ENCODE data around the gene ITPK1.
"Not testable (repeated sequence)": the region's sequence is repeated elsewhere in the genome, so short reads cannot be mapped to it uniquely, and the experiment has no call there.

Gene ITPK1

GRCh38 chr14:93128725-93129459, 13.2 kb upstream of the ITPK1 start:
- DNase-seq, result no peak

- no peak for DNase-seq
Observed at GRCh38 chr14:93126111-93126510, 10.4 kb upstream of the ITPK1 start.

GRCh38 chr14:93122826-93123225, 7.1 kb upstream of the ITPK1 start:
- DNase-seq, result no peak

- DNase-seq, result no peak
Observed at GRCh38 chr14:93121030-93121834, 5.5 kb upstream of the ITPK1 start.

GRCh38 chr14:93120517-93120916, 4.8 kb upstream of the ITPK1 start:
- DNase-seq, result no peak

GRCh38 chr14:93116676-93117200, 1.0 kb upstream of the ITPK1 start:
- no peak for DNase-seq

GRCh38 chr14:93115069-93115820, 480 bp downstream of the ITPK1 start:
- peak; percentile 93 for DNase-seq

GRCh38 chr14:93114713-93115068, 1.0 kb downstream of the ITPK1 start:
- no peak for DNase-seq

GRCh38 chr14:93114068-93114710, 1.5 kb downstream of the ITPK1 start:
- no peak for DNase-seq

GRCh38 chr14:93113678-93114067, 2.1 kb downstream of the ITPK1 start:
- no peak for DNase-seq

- DNase-seq, result peak; percentile 69
Observed at GRCh38 chr14:93112891-93113677, 2.6 kb downstream of the ITPK1 start.

- DNase-seq, result not testable (repeated sequence)
Observed at GRCh38 chr14:93111541-93111940, 4.2 kb downstream of the ITPK1 start.

- DNase-seq, result no peak
Observed at GRCh38 chr14:93110856-93111419, 4.8 kb downstream of the ITPK1 start.

- no peak for DNase-seq
Observed at GRCh38 chr14:93109572-93110481, 5.9 kb downstream of the ITPK1 start.

GRCh38 chr14:93108105-93108504, 7.6 kb downstream of the ITPK1 start:
- no peak for DNase-seq

GRCh38 chr14:93107453-93107852, 8.3 kb downstream of the ITPK1 start:
- DNase-seq, result no peak

GRCh38 chr14:93106541-93107156, 9.1 kb downstream of the ITPK1 start:
- DNase-seq, result no peak

GRCh38 chr14:93105856-93106255, 9.9 kb downstream of the ITPK1 start:
- not testable (repeated sequence) for DNase-seq

- DNase-seq, result no peak
Observed at GRCh38 chr14:93105362-93105761, 10.4 kb downstream of the ITPK1 start.

GRCh38 chr14:93104961-93105360, 10.8 kb downstream of the ITPK1 start:
- no peak for DNase-seq
